ENCODE results near the gene RCCD1. TPM values are rescaled to one million over a fixed set of nuclear protein-coding genes. Genes with fewer than 3 reads are reported as not detected.

The RCCD1 gene
- total and polyA plus RNA-seq, 9 of the 15 experiments (the other 6 are each of a cell fraction or from before 2014, with no cell fraction given), result 11.1 to 51.4 (median 24.7) TPM

DNA sequence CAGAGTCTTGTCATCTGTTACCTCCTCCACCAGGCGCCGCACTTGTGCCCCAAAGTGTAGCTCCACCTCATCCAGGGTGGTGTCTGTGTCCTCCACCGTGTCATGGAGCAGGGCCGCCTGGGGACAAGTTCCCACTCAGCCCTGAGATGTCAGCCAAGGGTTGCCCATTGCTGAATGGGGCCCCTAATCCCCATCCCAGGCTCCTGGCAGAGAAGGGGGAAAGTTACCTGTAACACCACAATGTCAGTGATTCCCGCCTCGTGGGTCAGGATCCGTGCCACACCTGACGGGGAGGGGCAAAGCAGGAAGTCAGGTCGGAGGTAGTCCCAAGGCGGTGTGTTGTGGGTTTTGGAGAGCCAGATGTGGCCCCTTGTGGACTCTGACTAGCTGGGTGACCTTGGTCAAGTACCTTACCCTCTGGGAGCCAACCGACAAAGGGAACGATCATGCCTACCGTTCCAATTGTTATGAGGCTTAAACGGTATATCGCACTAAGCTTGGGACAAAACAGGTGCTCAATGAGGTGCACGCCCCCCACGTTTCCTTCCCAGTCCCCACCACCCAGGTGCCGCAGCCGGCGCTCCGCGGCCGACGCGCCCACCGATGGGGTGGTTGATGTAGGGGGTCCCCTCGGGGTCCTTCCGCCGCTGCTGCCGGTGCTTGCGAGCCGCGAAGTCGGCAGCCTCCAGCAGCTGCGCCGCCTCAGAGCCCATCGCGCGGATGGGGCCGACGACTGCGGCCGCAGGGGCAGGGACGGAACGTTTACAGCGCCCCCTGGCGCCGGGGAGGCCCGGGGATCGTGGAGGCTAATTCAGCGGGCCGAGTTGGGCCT, 22.6 kb upstream of the RCCD1 start, which contains the start of gene HDDC3 (continued):
- peak; percentile 55; the same call in 1 of the 2 replicates for TF ChIP-seq PHF21A (IDR thresholded peaks at IDR 0.05; ENCODE audit: borderline replicate concordance, low read depth)
- TF ChIP-seq MXI1 (IDR thresholded peaks at IDR 0.05; ENCODE audit: low read depth, low read length), result peak; percentile 55
- peak; percentile 43 for TF ChIP-seq NFIC (IDR thresholded peaks at IDR 0.05)
- TF ChIP-seq ZNF23 (CRISPR knock-in tag; IDR thresholded peaks at IDR 0.05), result 0 out of 2 replicates have a peak, but pooled peaks have one; percentile 26
- peak; percentile 29; the same call in 1 of the 2 replicates for TF ChIP-seq TOE1 (IDR thresholded peaks at IDR 0.05; ENCODE audit: borderline replicate concordance)
- no peak; the same call in 1 of the 2 replicates for TF ChIP-seq TOE1 (CRISPR knock-in tag; IDR thresholded peaks at IDR 0.05; ENCODE audit: borderline replicate concordance, low read depth)
- TF ChIP-seq, protein P1, sequence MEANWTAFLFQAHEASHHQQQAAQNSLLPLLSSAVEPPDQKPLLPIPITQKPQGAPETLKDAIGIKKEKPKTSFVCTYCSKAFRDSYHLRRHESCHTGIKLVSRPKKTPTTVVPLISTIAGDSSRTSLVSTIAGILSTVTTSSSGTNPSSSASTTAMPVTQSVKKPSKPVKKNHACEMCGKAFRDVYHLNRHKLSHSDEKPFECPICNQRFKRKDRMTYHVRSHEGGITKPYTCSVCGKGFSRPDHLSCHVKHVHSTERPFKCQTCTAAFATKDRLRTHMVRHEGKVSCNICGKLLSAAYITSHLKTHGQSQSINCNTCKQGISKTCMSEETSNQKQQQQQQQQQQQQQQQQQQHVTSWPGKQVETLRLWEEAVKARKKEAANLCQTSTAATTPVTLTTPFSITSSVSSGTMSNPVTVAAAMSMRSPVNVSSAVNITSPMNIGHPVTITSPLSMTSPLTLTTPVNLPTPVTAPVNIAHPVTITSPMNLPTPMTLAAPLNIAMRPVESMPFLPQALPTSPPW (CRISPR knock-in tag; IDR thresholded peaks at IDR 0.05), result peak; percentile 34
- TF ChIP-seq, protein P2, sequence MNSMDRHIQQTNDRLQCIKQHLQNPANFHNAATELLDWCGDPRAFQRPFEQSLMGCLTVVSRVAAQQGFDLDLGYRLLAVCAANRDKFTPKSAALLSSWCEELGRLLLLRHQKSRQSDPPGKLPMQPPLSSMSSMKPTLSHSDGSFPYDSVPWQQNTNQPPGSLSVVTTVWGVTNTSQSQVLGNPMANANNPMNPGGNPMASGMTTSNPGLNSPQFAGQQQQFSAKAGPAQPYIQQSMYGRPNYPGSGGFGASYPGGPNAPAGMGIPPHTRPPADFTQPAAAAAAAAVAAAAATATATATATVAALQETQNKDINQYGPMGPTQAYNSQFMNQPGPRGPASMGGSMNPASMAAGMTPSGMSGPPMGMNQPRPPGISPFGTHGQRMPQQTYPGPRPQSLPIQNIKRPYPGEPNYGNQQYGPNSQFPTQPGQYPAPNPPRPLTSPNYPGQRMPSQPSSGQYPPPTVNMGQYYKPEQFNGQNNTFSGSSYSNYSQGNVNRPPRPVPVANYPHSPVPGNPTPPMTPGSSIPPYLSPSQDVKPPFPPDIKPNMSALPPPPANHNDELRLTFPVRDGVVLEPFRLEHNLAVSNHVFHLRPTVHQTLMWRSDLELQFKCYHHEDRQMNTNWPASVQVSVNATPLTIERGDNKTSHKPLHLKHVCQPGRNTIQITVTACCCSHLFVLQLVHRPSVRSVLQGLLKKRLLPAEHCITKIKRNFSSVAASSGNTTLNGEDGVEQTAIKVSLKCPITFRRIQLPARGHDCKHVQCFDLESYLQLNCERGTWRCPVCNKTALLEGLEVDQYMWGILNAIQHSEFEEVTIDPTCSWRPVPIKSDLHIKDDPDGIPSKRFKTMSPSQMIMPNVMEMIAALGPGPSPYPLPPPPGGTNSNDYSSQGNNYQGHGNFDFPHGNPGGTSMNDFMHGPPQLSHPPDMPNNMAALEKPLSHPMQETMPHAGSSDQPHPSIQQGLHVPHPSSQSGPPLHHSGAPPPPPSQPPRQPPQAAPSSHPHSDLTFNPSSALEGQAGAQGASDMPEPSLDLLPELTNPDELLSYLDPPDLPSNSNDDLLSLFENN (IDR thresholded peaks at IDR 0.05; ENCODE audit: low read depth in 2 of 2, low read length in 2 of 2), result peak in 1 of 2 experiments; percentile 75; a peak in 1 of 4 replicates
- TF ChIP-seq TRIM24 (IDR thresholded peaks at IDR 0.05), result no peak
- 0 out of 2 replicates have a peak, but pooled peaks have one; percentile 41 for TF ChIP-seq RHOXF2B (CRISPR knock-in tag; conservative IDR thresholded peaks at IDR 0.05)
- TF ChIP-seq GATA2 (CRISPR knock-in tag; IDR thresholded peaks at IDR 0.05), result no peak
- TF ChIP-seq L3MBTL2 (IDR thresholded peaks at IDR 0.05), result peak; percentile 74
- TF ChIP-seq POLR2AphosphoS5 (IDR thresholded peaks at IDR 0.05; ENCODE audit: control insufficient read depth, insufficient read depth, low read depth, low read length), result peak; percentile 78
- peak; percentile 88 for TF ChIP-seq FIP1L1 (IDR thresholded peaks at IDR 0.05; ENCODE audit: low read depth, low read length, poor library complexity, severe bottlenecking)
- TF ChIP-seq RFX5 (IDR thresholded peaks at IDR 0.05; ENCODE audit: low read depth, low read length), result peak; percentile 47; the same call in 1 of the 2 replicates
- 0 out of 2 replicates have a peak, but pooled peaks have one; percentile 50 for TF ChIP-seq ZKSCAN1 (IDR thresholded peaks at IDR 0.05; ENCODE audit: low read depth, low read length)
- TF ChIP-seq ATF1 (CRISPR knock-in tag; IDR thresholded peaks at IDR 0.05), result no peak
- peak; percentile 70 for TF ChIP-seq ATF1 (tag; IDR thresholded peaks at IDR 0.05)
- peak; percentile 85 for TF ChIP-seq XRCC5 (IDR thresholded peaks at IDR 0.05; ENCODE audit: low read depth, low read length)
- TF ChIP-seq SRF (CRISPR knock-in tag; IDR thresholded peaks at IDR 0.05), result peak; percentile 33 to 95; a peak in 3 of 4 replicates

All from K562 (cell line).